ENCODE measurements around the gene ABCD3. TPM values are rescaled to one million over a fixed set of nuclear protein-coding genes. Genes with fewer than 3 reads are reported as not detected.
A peak's percentile ranks its signal among the peaks of the same experiment; 100 is the strongest.

ABCD3 gene
- total RNA-seq, 1 donor from 2014 or later: 44.0 TPM

- DNase-seq: no peak
Measured at GRCh38 chr1:94463056-94463764, 45.0 kb downstream of the ABCD3 start.

- DNase-seq: peak; percentile 2
Measured at GRCh38 chr1:94463765-94464330, 45.7 kb downstream of the ABCD3 start.

GRCh38 chr1:94468708-94469107 lies 50.5 kb downstream of the ABCD3 start:
- DNase-seq: no peak

- DNase-seq: no peak
Measured at GRCh38 chr1:94471271-94471670, 53.1 kb downstream of the ABCD3 start.

DNA sequence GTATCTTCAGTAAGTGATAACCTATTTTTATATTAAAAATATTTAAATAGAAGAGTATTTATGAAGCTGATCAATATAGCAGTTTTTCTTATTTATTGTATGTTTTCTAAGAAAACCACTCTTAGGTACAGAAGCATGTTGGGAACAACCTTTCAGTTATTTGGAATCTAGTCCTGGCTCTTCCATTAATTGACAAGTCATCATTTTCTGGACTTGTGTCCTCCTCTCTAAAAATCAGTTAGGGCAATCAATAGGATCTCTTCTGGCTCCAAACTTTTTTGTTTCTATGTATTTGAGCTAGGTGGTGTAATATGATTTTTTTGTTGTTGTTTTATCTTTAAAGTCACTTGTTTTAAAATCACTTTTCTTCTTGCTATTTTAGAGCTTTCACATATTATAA lies 57.0 kb downstream of the ABCD3 start:
- DNase-seq: no peak

GRCh38 chr1:94479682-94480081 lies 61.5 kb downstream of the ABCD3 start:
- DNase-seq: no peak

DNA sequence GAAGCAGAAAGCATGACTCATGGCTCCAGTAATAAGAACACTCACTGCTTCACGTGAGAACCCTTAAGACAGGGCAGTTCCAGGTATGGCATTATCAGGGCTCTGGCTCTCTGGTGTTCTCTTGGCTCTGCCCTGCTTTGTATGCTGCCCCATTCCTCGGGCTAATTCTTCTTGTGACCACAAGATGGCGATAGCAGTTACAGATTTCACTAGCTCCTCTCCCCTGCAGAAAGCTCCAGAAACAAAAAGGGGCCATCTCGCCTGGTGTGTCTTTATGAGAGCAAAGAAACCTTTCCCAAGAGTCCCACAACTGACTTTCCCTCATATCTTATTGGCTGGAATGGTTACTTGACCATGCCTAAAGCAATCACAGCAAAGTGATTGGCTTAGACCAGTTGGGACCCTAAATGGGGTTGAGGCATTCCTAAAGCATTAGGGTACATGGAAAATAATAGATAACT lies 63.3 kb downstream of the ABCD3 start:
- peak; percentile 79 for DNase-seq

DNA sequence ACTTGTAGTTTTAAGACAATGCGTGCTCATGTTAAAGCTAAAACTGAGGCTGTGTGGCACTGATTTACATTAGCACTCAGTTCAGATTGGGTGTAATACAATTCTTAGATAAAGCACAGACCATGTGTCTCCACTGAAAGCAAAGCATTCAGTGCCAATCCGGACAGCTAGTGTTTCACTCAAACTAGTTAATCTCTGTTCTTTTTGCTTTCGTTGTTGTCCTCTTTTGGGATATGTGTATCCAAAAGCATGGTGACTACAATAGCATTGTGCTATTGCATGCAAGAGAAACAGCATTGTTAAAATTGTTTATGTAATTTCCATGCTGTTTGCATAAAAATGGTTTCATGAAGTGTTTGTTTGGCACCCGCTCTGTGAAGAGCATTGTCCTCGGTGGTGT lies 68.8 kb downstream of the ABCD3 start:
- no peak for DNase-seq

DNA sequence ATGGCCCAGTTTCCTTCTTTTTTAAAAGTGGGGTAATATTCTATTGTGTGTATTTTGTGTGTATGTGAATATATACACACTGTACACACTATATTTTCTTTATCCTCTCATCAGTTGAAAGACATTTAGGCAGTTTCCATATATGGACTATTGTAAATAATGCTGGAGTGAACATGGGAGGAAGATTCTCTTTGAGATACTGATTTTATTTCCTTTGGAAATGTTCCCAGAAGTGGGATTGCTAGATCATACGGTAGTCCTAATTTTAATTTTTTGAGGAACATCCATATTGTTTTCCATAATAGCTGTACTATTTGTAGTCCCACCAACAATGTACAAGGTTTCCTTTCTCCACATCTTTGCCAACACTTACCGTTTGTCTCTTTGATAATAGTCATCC lies 72.4 kb downstream of the ABCD3 start:
- DNase-seq: no peak

GRCh38 chr1:94496076-94496755 lies 78.0 kb downstream of the ABCD3 start:
- DNase-seq: no peak

DNA sequence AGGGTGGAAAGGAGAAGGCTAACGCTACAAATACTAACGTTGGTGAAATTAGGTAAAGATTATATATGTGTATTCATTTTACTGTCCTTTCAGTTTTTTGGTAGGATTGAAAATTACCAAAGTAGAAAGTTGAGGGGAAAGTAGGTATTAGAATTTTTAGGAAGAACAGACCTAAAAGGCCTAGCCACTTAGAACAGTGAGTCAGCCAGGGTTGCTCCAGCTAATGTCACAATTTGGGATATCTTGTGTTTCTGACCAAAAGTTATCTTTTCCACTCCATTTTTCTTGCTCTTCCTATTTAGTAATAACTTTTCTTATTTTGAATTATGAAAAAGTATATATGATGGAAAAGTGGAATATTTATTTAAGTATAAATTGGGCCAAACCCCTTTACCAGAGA lies 83.2 kb downstream of the ABCD3 start:
- DNase-seq: no peak

- no peak for DNase-seq
Measured at GRCh38 chr1:94501935-94502334, 83.7 kb downstream of the ABCD3 start.

- no peak for DNase-seq
Measured at GRCh38 chr1:94503153-94503552, 85.0 kb downstream of the ABCD3 start.

DNA sequence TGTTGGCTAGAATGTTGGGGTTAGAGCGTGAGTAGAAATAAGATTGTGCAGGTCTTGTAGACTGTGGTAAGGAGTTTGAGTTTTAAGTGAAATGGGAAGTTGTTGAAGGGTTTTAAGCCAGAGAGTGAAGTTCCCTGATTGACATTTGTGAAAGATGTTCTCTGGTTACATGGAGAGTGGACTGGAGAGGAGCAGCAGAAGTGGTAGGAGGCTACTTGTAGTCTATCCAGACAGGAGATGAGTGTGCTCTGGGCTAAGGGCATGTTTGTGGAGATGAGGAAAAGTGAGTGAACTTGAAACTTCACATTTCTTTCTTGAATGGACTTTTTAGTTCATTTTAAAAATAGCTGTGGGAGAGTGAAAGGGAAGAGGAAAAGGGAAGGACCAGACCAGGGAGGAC lies 86.4 kb downstream of the ABCD3 start:
- no peak for DNase-seq

DNA sequence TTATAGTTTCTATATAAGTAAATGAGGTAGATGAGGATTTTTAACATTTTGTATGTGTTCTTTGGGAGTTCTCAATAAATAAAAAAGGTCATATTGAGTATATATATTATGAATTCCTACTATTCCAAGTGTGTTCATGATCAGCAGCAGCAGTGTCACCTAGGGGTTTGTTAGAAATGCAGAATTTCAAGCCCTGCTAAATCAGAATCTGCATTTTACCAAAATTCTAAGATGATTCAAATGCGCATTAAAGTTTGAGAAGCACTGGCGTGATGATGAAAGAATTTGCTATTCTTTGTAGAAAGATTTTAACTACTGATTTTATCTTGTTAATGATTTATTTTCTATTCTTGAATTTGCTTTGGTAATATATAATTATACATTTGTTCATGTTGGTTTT lies 94.6 kb downstream of the ABCD3 start:
- no peak for DNase-seq

DNA sequence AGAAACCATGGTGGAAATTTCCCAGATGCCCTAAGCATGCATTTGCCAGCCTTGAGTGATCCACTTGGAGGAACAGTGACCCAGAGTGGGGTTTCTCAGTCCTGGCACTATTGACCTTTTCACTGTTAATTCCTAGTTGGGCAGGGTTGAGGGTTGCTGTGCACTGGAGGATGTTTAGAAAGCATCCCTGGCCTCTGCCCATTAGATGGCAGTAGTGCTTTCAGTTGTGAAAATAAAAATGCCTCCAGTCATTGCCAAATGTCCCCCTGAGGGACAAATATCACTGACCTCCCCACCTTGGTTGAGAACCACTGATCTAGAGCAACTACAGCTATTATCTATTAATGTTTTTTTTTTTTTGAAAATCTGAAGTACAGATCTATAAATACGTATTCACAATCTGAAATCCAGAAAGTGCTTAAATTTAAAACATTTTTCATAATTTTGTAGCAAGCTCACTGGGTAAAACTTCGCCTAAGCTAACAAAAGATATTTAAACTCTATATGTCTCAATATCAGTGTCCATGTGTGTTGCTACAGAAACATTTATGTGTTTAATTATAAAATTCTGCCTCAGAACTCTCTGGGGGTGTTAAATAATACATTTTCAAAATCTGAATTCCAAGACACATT lies 96.0 kb downstream of the ABCD3 start:
- DNase-seq: peak; percentile 53

DNA sequence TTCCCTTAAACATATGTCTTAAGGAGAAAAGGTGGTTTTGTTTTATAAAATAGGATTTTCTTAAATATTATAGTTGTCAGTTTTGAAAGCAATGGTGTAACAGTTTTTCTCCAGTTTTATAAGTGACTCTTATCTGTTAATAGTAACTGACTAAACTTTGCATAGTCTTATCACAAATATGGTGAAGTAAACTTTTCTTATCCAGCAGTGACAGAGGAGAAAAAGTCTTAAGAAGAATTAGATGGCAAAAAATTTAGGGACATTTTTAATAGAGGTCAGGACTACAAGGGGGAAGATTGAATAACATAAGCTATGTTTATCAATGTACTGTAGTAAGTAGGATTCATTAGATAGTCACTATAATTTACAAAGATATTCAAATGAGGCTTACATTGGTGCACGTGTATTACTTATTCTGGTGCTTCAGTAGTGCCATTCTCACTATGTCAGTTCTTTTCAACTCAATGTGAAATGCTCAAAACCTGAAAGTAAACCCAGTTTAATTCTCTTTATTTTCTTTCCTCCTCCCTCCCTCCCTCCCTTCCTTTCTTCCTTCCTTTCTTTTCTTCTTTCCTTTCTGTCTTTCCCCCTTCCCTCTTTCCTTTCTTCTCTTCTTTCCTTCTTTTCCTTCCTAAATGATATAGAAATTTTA lies 97.2 kb downstream of the ABCD3 start:
- no peak for DNase-seq

DNA sequence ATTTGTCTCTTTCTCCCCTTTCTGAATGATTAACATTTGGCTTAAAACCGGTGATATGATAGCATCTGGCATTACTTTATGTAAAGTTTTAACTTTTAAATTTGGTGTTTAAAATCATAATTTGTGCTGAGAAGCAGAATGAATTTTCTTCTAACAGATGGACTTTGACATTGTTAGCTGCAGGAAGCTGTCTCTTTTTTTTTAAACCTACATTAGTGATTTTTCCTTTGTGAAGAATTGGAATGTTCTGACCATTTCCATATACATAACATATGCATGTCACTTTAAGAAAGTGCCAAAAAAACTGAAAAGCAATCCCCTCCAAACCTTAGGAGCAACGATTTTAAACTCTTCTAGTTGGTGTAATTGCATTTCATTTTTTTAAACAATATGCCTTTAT lies 101.2 kb downstream of the ABCD3 start:
- no peak for DNase-seq

DNA sequence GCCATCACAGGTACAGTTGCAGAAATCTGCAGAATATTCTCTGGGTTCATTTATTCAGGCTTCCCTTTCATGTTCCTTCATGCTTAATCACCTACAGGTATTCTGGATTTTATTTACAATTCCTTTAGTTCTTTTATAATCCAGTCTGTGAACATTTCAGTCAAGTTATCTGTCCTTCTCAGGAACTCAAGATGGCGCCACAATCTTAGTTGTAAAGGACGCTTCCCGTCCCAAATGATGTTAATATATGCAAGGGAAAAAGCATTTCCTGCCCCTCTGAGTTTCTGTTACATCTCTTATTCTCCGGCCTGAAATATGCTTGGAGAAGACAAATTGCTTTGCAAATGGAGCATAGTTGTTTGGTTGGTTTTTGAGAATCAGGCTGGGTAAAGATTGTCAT lies 104.1 kb downstream of the ABCD3 start:
- peak; percentile 80 for DNase-seq

- no peak for DNase-seq
Measured at GRCh38 chr1:94524531-94524930, 106.3 kb downstream of the ABCD3 start.

DNA sequence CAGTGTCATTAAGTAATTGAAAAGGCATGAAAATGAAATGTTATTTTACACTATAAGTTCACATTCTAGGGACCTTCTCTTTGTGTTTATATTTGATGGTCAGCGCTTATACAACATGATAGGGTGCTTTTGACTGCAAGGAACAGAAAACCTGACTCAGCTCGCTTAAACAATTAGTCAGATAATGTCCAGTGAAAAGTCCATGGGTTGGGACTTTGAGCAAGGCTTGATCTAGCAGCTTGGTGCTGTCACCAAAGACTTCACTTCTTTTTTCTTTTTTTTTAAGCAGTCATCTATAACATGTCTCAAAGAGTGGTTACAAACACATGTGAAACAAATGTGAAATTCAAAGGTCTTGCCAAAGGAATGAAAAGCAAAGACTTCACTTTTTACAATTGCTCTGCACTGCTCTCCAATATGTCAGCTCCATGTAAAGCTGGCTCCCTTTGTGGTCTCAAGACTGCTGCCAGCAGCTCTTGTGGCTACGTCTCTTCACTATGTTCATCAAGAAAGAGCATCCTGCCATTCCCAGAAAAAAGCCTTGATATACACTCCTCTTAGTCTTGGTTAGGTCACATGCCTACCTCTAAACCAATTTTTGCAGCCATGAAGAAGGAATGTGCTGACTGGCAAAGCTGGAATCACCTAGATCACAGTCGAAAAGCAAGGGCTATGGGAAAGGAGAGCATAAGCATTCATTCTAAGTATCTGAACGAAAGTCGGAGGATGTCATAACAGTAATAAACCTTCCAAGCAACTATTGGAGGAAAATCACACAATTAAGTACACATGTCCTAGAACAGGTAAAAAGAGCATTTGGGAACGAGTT lies 108.2 kb downstream of the ABCD3 start:
- DNase-seq: no peak

Measured in tongue (tissue), 2 donors.